KG1 (cell line): ENCODE data around the gene GNB3.
"Not testable (repeated sequence)": the region's sequence is repeated elsewhere in the genome, so short reads cannot be mapped to it uniquely, and the experiment has no call there.

ENCODE experiments used
- DNase-seq: peaks from one replicate; lab custom pipeline; 2025; lab: John Stamatoyannopoulos, UW

The GNB3 gene

DNA sequence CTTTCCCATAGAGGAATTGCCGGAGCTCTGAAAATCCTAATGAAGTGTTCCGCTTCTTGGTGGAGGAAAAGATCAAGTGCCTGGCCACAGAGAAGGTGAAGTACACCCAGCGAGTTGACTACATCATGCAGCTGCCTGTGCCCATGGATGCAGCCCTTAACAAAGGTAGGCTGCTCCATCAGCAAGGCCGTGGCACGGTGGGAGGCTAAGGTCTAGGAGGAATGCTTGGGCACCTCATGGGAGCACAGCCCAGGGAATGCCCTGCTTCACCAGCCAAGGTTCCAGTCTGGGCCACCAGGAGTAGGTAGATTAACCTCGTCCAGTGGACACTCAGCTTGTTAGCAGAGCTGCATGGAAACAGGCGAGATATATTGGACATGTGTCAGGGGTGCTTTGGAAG is 20.2 kb downstream of the GNB3 start:
- DNase-seq: no peak

DNA sequence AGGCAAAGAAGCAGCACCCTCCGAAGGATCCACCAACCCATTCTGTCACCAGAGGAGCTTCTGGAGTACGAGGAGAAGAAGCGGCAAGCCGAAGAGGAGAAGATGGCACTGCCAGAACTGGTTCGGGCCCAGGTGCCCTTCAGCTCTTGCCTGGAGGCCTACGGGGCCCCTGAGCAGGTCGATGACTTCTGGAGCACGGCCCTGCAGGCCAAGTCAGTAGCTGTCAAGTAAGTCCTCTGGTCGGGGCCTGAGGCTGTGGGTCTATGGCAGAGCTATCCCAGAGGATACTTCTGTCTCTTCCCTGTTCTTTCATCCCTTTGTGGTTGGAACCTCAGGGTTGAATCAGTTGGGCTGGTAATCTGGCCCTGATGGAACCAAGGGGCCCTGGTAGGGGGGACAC is 20.7 kb downstream of the GNB3 start:
- no peak for DNase-seq

DNA sequence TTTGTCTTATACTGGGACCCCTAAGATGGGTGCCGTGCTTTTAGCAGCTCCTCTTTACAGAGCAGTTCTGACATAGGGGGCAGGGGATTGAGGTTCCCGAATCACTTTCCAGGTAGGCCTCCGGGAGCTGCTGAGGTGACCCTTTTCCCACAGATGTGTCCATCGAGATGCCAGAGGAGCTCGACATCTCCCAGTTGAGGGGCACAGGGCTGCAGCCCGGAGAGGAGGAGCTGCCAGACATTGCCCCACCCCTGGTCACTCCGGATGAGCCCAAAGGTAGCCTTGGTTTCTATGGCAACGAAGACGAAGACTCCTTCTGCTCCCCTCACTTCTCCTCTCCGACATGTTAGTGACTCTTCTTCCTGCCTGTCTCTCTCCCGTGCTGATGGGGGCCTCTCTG is 22.3 kb downstream of the GNB3 start:
- DNase-seq: no peak

DNA sequence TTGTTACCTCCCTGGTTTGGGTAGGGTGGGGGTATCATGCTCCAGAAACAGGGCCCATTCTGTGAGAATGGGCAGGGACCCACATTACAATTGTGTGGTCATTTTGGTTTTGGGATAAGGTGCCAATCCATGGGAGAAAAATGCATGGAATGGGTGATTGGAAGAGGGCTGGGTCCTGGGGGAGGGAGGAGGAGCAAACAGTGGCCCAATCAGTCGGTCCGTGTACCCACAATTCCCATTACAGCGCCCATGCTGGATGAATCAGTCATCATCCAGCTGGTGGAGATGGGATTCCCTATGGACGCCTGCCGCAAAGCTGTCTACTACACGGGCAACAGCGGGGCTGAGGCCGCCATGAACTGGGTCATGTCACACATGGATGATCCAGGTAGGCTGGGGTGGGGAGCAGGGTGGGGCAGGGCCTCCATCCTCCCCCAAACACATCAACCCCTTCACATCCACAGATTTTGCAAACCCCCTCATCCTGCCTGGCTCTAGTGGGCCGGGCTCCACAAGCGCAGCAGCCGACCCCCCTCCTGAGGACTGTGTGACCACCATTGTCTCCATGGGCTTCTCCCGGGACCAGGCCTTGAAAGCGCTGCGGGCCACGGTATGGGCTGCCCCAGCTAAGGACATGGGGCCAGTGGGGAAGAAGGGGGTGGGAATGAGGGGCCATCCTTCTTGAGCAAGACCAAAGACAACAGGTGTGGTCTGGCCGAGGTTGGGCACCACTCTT is 23.0 kb downstream of the GNB3 start:
- DNase-seq: no peak

DNA sequence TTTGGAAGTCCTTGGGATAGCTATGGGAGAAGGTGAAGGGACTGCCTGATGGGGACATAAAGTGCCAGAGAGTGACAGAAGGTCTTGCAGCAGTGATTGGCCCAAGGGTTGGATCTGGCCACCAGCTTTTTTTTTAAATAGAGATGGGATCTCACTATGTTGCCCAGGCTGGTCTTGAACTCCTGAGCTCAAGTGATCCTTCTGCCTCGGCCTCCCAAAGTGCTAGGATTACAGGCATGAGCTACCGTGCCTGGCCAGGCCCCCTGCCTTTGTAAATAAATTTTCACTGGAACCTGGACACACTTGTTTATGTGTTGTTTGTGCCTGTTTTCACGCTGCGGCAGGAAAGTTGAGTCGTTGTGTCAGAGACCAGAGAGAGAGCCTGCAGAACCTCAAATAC is 24.6 kb downstream of the GNB3 start:
- DNase-seq: not testable (repeated sequence)

DNA sequence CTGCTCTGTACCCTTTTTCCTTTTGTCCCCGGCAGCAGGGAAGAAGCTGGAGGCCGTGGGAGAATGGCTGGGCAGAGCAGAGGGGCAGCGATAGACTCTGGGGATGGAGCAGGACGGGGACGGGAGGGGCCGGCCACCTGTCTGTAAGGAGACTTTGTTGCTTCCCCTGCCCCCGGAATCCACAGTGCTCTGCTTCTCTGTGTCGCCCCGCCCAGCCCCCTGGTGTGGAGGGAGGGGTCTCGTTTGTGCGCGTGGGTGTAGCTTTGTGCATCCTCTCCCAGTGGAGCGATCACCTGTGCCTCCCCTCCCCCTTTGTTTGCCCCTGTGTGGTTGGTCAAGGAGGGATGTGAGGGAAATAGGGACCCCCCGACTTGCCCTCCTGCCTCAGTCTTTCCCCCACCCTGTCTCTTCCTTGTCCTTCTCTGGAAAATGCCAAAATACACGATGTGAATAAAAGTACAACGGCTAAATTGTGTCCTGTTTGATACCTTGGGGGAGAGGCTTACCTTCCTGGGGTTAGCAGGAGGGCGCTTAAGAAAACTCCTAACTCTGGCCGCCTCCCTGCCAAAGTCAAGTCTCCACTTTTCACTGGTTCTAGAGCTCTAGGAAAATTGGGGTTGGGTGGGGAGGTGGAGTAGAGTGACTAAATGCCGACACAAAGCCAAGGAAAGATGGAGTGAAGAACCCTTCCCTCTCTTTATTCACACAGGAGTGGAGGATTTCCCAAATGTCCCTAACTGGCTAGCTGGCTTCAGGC is 25.6 kb downstream of the GNB3 start:
- DNase-seq: no peak

DNA sequence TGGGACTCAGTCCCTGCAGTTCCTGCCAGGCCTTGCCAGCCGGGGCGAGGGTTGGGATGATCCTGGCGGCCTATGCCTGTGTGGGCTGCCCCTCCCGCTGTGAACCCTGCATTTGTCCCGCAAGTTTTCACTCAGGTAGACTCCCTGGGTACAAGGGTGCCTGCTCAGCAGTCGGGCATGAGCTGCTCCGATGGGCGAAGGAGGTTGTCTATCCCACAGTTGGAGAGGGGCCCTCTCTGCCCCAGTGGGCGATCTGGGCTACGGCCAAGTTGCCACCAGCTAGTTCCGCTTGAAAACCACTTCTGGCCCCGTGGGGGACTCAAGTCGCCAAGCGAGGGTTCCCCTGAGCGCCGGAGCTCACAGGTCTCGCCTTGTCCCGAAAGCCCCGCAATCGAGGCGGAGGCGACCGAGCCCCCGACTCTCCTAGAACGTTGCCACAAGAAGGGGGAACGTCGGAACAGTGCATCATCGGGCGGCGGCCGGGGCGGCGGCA is 26.2 kb downstream of the GNB3 start:
- DNase-seq: peak; percentile 93

DNA sequence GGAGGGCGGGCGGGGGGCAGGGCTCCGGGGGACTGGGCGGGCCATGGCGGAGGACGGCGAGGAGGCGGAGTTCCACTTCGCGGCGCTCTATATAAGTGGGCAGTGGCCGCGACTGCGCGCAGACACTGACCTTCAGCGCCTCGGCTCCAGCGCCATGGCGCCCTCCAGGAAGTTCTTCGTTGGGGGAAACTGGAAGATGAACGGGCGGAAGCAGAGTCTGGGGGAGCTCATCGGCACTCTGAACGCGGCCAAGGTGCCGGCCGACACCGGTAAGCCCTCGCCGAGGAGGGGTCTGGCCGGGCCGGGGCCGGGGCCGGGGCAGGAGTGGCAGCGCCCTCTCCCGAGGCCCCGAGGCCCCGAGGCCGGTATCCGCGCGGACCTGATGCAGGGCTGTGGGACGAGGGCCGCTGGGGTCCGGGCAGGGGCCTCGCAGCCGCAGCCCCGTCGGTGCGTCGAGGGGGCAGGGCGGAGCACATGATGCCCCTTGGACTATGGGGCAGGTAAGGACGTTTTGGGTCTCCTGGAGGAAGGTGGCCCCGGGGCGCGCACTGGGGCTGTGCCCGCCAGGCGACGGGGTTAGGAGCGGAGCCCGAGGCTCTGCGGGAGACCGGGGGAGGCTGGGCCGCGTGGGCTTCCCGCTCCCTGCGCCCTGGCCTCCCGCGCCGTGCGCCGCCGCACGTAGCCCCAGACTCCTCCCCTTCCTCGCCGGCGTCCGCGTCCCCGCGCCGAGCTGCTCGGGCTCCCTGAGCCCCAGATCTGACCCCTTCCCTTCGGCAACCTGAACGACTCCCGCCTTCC is 26.9 kb downstream of the GNB3 start, which contains the start of gene TPI1:
TPI1 (plus strand) TSS at position 119 of the 798 bp plus-strand sequence; CDS start at position 155, 36 bp downstream.
- DNase-seq: peak; percentile 10

DNA sequence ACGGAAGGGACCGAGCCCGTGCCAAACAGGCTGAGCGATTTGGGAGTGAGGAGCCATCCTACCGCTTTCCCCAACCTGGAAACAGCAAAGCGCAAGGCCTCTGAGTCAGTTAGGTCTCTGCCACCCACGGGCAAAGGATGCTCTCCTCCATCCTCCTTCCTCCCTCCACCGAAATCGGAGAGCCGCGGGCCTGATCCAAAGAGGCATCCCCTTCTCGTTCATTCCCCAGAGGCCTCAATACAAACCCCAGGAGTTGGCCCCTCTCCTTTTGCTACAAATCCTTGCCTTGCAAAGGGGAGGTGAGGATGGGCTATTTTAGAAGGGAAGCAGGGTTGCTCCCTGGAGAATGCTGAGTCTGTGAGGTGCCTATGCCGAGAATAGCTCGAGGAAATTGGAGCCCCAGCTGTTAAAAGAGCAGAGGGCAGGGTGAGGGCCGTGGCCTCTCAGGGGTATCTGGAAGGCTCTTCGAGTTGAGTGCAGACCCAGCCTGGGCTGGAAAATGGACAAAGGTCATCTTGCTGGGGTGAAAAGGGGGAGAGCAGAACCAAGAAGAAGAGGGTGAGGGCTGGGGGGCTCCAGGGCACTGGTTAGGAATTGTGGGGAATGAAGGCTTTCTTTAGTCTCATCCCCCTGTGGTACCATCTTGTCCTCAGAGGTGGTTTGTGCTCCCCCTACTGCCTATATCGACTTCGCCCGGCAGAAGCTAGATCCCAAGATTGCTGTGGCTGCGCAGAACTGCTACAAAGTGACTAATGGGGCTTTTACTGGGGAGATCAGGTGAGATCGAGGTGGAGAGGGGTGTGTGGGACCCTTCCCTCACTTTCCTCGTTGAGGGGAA is 27.7 kb downstream of the GNB3 start:
- no peak for DNase-seq

DNA sequence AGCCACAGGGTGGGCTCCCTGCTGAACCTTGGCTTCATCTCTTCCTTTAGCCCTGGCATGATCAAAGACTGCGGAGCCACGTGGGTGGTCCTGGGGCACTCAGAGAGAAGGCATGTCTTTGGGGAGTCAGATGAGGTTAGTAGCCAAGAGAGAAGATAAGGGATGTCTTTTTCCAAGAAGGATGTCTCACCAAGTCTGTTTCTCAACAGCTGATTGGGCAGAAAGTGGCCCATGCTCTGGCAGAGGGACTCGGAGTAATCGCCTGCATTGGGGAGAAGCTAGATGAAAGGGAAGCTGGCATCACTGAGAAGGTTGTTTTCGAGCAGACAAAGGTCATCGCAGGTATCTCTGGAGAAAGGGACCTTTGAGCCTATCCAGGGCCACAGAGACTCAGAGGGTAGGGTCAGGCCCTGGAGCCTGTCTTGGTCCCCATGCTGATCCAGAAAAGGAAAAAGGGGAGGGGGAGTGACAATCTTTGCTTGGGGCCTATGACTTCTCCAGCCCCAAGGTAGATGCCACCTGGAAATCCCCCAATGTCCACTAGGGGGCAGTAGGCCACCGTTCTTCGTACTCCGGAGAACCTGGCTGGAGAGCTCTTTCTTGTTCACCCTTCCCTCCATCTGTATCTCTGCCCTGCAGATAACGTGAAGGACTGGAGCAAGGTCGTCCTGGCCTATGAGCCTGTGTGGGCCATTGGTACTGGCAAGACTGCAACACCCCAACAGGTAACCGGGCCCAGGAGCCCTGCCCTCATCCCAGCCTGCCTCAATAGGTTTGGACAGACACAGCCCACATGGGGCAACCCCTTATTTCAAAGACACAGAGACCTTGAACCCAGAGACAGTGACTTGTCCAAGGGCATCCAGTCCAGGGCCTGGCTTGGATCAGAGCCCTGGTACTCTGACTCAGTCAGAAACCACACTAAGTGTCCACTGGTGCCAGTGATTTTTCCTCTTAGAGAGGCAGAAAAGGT is 28.6 kb downstream of the GNB3 start:
- peak; percentile 45 for DNase-seq

DNA sequence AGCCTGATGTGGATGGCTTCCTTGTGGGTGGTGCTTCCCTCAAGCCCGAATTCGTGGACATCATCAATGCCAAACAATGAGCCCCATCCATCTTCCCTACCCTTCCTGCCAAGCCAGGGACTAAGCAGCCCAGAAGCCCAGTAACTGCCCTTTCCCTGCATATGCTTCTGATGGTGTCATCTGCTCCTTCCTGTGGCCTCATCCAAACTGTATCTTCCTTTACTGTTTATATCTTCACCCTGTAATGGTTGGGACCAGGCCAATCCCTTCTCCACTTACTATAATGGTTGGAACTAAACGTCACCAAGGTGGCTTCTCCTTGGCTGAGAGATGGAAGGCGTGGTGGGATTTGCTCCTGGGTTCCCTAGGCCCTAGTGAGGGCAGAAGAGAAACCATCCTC is 29.6 kb downstream of the GNB3 start:
- not testable (repeated sequence) for DNase-seq

DNA sequence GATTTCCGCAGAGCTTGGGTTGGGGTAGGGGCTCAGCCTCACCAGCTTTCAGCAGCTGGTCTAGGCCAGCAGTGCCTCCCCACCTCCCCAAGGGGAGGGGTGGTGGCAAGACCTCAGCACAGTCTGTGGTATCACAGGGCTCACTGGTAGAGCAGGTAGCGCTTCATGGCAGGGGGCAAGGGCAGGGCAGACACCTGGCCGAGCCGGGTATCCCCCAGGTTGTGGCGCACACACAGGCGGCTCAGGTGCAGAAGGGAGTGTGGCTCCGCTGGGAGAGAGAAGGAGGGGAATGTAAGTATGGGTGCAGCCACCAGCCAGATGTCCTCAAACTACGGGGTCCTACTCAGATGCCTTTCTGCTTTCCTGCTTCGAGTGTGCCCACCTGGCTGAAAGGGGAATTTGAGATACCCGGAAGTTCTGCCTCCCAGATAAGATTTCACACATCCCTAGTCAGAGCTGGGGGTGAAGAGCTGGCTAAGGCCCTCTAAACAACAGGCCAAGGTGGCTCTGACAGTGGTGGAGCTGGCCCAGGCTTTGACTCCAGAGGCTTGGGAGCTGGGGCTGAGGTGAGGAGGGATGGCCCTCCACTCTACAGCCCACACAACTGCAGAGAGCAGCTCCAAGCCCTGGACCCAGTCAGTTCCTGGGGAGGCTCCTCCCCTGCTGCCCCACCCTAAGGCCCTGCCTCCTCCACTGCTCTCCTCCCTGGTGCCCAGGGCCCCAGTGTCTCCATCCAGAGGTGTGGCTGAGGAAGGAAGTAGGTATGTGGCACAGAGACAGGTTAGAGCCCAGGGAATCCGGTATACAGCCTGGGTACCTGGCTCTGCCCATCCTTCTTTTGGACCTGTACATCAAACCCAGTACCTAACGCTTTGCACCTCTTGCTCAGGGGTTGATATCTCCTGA is 30.6 kb downstream of the GNB3 start:
- DNase-seq: no peak

DNA sequence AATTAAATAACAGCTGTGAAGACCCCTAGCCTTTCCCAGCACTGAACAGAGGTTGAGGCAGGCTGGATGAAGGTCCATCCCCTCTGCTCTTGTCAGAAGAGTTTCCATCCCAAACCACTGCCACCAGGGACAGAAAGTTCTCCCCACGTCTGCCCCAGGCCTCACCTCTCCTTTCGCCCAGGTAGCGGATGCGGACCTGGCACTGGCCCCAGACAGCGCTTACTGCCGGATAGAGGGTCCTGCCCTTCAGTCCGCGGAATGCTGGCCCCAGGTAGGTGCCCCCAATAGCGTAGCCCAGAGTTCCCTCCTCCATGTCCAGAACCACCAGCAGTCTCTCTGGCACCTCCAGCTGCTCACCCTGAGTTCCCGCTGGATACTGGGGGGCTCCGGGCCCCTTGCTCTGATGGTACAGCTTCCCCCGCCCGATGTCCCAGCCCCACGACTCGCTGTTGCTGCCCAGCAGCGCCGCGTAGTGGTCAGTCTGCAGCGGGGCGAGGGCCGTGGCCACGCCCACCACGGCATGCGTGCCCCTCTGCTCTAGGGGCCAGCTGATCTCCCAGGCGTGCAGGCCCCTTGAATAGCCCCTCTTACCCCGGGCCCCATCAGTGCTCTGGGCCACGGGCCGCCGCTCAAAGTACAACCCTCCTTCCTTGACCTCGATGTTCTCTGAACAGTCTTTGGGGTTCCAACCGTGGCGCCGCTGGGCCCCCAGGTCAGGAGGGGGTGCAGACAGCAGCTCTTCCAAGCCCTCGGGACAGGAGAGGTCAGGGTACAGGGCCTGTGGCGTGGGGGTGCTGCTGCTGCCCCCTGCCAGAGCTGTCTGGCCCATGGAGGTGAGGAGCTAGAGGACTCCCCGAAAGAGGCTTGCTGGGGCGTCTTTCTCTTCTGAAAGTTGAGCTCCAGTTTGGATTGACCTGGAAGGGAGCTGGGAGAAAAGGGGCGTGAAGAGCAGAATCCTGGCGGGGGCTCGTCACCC is 31.6 kb downstream of the GNB3 start:
- peak; percentile 49 for DNase-seq

DNA sequence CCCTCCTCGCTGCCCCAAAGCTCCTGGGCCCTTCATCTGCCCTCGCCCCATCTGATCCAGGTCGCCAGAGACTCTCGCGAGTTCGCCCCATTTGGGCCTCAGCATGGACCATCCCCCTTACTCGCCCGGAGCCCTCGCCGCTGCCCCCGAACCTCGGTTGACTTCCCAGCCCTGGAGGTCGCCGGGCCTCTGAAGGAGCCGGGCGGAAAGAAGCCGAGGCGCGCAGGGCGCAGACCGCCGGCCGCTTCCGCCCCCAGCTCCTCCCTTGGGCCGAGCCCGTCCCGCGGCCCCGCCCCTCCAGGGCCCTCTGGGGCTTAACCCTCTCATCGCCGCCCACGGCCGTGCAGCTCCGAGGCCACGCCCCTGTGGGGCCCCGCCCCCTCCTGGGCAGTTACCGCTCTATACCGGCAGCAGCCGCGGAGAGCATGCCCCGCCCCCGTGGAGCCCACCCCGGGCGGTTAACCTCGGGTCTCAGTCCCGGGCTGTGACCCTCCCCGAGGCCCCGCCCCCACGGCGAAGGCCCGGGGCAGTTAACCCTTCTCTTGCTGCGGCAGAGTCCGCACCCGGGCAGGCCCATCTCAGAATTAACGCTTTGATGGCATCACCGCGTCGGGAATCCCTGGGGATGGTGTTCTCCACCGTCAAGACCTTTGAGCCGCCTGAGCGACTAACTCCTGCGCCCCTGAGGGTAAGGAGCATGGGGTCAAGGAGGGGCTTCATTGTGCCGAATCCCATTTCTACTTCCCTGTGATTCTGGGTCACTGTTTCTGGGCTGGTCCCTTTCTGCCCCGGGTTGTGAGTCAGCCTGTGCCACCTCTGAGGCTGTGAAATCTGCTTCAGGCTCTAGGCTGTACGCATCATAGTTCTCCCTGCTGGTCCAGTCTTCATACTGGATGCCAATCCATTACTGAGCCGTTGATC is 32.6 kb downstream of the GNB3 start, which contains the start of gene SPSB2:
SPSB2 (minus strand) TSS at position 210 of the 921 bp plus-strand sequence. CDS start 402 bp downstream, outside the sequence.
- DNase-seq: peak; percentile 93

DNA sequence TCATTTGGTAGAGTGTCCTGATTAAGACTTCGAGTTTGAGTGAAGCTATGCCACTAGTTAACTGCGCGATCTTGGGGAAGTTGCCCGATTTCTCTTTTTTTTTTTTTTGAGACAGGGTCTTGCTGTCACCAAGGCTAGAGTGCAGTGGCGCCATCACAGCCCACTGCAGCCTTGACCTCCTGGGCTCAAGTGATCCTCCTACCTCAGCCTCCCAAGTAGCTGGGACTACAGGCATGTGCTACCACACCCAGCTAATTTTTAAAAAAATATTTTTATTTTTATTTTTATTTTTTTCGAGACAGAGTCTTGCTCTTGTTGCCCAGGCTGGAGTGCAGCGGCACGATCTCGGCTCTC is 33.3 kb downstream of the GNB3 start:
- DNase-seq: not testable (repeated sequence)

DNA sequence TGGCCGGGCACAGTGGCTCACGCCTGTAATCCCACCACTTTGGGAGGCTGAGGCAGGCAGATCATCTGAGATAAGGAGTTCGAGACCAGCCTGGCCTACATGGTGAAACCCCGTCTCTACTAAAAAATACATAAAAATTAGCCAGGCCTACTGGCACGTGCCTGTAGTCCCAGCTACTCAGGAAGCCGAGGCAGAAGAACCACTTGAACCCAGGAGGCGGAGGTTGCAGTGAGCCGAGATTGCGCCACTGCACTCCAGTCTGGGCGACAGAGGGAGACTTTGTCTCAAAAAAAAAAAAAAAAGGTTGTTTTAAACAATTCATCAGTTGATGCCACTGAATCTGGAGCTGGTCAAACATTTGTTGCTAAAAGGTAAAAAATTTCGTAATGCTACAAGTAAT is 39.1 kb downstream of the GNB3 start:
- DNase-seq: not testable (repeated sequence)

DNA sequence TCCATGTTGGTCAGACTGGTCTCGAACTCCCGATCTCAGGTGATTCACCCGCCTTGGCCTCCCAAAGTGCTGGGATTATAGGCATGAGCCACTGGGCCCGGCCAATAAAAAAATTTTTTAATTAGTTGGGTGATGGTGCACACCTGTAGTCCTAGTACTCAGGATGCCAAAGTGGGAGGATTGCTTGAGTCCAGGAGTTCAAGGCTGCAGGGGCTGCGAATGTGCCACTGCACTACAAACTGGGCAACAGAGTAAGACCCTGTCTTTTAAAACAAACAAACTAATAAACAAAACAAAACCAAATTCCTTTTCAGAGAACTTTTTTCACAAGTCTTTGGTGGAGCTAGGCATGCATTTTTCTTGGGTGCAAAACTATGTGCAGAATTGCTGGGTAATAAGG is 42.5 kb downstream of the GNB3 start:
- DNase-seq: no peak
